HepG2 (cell line): ENCODE data around the gene PROX2. TPM values are rescaled to one million over a fixed set of nuclear protein-coding genes. Genes with fewer than 3 reads are reported as not detected.

ENCODE experiments used
- AGO2 ChIP-seq: fragments of 200-400 bp; formaldehyde crosslinking; optimal IDR thresholded peaks from 2 replicates; pipeline ENCODE3; 2017; ENCODE audit warnings: mild to moderate bottlenecking, low read depth, low read length, moderate library complexity
- CCDC6 ChIP-seq: sonication (generic); formaldehyde crosslinking; IDR thresholded peaks from 2 replicates; pipeline ENCODE4 v1.8.1; 2022; ENCODE audit warnings: mild to moderate bottlenecking, missing genetic modification reagents, moderate library complexity
- E2F5 ChIP-seq: sonication (generic); formaldehyde crosslinking; conservative IDR thresholded peaks from 2 replicates; pipeline ENCODE4 v1.4.0; 2020; ENCODE audit warnings: missing genetic modification reagents
- HMG20B ChIP-seq: conservative IDR thresholded peaks from 2 replicates; pipeline ENCODE4 v1.6.1; 2016; ENCODE audit warnings: missing genetic modification reagents, missing compliant biosample characterization
- ISL2 ChIP-seq: sonication (generic); formaldehyde crosslinking; IDR thresholded peaks from 2 replicates; pipeline ENCODE4 v1.5.0; 2020; ENCODE audit warnings: missing genetic modification reagents
- JUN ChIP-seq: sonication (generic); formaldehyde crosslinking; IDR thresholded peaks from 2 replicates; pipeline ENCODE4 v1.4.0; 2020; ENCODE audit warnings: mild to moderate bottlenecking, missing genetic modification reagents
- KAT7 ChIP-seq: IDR thresholded peaks from 2 replicates; pipeline ENCODE4 v1.6.1; 2018; ENCODE audit warnings: borderline replicate concordance, missing compliant biosample characterization
- KMT2A ChIP-seq: sonication (generic); formaldehyde crosslinking; IDR thresholded peaks from 2 replicates; pipeline ENCODE4 v1.4.0; 2020; ENCODE audit warnings: missing genetic modification reagents
- MXD1 ChIP-seq: sonication (generic); formaldehyde crosslinking; IDR thresholded peaks from 2 replicates; pipeline ENCODE4 v1.4.0; 2020; ENCODE audit warnings: mild to moderate bottlenecking, missing genetic modification reagents
- MXD3 ChIP-seq: IDR thresholded peaks from 2 replicates; pipeline ENCODE4 v1.6.1; 2016; ENCODE audit warnings: mild to moderate bottlenecking, missing biosample characterization, missing genetic modification reagents
- MXD4 ChIP-seq: IDR thresholded peaks from 2 replicates; pipeline ENCODE4 v1.6.1; 2016; ENCODE audit warnings: mild to moderate bottlenecking, missing biosample characterization, missing genetic modification reagents
- PHF20 ChIP-seq: sonication (generic); formaldehyde crosslinking; IDR thresholded peaks from 2 replicates; pipeline ENCODE4 v1.5.0; 2020; ENCODE audit warnings: mild to moderate bottlenecking, missing genetic modification reagents
- POLR2A ChIP-seq, 2 experiments: IDR thresholded peaks; 2 replicates each; pipeline ENCODE4 v1.6.1; 2011; ENCODE audit warnings: low read depth in 2 of 2, low read length in 2 of 2, mild to moderate bottlenecking in 1 of 2, moderate library complexity in 1 of 2; ENCODE audit not compliant: insufficient read depth in 1 of 2
- RBAK ChIP-seq: sonication (generic); formaldehyde crosslinking; IDR thresholded peaks from 2 replicates; pipeline ENCODE4 v1.5.1; 2020; ENCODE audit warnings: mild to moderate bottlenecking, missing genetic modification reagents
- SP2 ChIP-seq: sonication (generic); formaldehyde crosslinking; IDR thresholded peaks from 2 replicates; pipeline ENCODE4 v1.5.1; 2020; ENCODE audit warnings: mild to moderate bottlenecking, missing genetic modification reagents
- SRY ChIP-seq: sonication (generic); formaldehyde crosslinking; IDR thresholded peaks from 2 replicates; pipeline ENCODE4 v1.8.0; 2022; ENCODE audit warnings: mild to moderate bottlenecking, missing genetic modification reagents
- TCF7 ChIP-seq: sonication (generic); IDR thresholded peaks from 2 replicates; pipeline ENCODE4 v1.6.1; 2016; ENCODE audit warnings: antibody characterized with exemption, low read depth
- ZNF142 ChIP-seq: sonication (generic); formaldehyde crosslinking; IDR thresholded peaks from 2 replicates; pipeline ENCODE4 v1.4.0; 2020; ENCODE audit warnings: missing genetic modification reagents
- ZNF513 ChIP-seq: sonication (generic); formaldehyde crosslinking; conservative IDR thresholded peaks from 2 replicates; pipeline ENCODE4 v1.5.0; 2020; ENCODE audit warnings: missing genetic modification reagents
- ZNF607 ChIP-seq: sonication (generic); formaldehyde crosslinking; IDR thresholded peaks from 2 replicates; pipeline ENCODE4 v1.5.1; 2020; ENCODE audit warnings: missing genetic modification reagents, mild to moderate bottlenecking, borderline replicate concordance
- ZNF891 ChIP-seq: sonication (generic); formaldehyde crosslinking; IDR thresholded peaks from 2 replicates; pipeline ENCODE4 v1.5.0; 2020; ENCODE audit warnings: mild to moderate bottlenecking, missing genetic modification reagents
- polyA plus RNA-seq, 8 experiments: library from polyadenylated mRNA; depleted of rRNA in 3 of 8; stranded (reverse) in 7 of 8; unstranded in 1 of 8; fragments of >200 nt; fragmentation: Illumina TruSeq in 4 of 8; extraction: Trizol in 4 of 8; gene quantifications; 2 replicates each; pipeline versions ENCODE4 v1.2.1 to v1.2.3, GENCODE V29; 2011 to 2016; ENCODE audit warnings: low read depth in 4 of 8, missing spikeins in 1 of 8, mixed read lengths in 1 of 8; ENCODE audit not compliant: insufficient read depth in 1 of 8
- total RNA-seq, 5 experiments: library from RNA; depleted of rRNA; stranded (reverse); fragments of >200 nt; fragmentation: Illumina TruSeq; extraction: Trizol; gene quantifications; 2 replicates each; pipeline ENCODE4 v1.2.3, GENCODE V29; 2016; ENCODE audit warnings: low read depth in 1 of 5

Gene PROX2
- total and polyA plus RNA-seq, 2 of the 13 experiments (the other 11 are each of a cell fraction or from before 2014, with no cell fraction given) = not detected

GRCh38 chr14:74922752-74923401 lies 46.9 kb upstream of the PROX2 start, which contains the start of gene RPS6KL1 (continued):
- TF ChIP-seq MXD1 (CRISPR knock-in tag) (peak; percentile 80), MXD4 (CRISPR knock-in tag) (peak; percentile 45; the same call in 1 of the 2 replicates), SRY (CRISPR knock-in tag) (0 out of 2 replicates have a peak, but pooled peaks have one; percentile 27), E2F5 (CRISPR knock-in tag) (no peak; the same call in 1 of the 2 replicates), ZNF142 (no peak), JUN (0 out of 2 replicates have a peak, but pooled peaks have one; percentile 53), TCF7 (no peak), ZNF607 (no peak), SP2 (CRISPR knock-in tag) (peak; percentile 42; the same call in 1 of the 2 replicates), CCDC6 (peak; percentile 58; the same call in 1 of the 2 replicates), HMG20B (CRISPR knock-in tag) (peak; percentile 99), RBAK (no peak), AGO2 (peak; percentile 55), MXD3 (CRISPR knock-in tag) (0 out of 2 replicates have a peak, but pooled peaks have one; percentile 37), ZNF891 (CRISPR knock-in tag) (0 out of 2 replicates have a peak, but pooled peaks have one; percentile 39), KMT2A (peak; percentile 37; the same call in 1 of the 2 replicates), POLR2A (IDR thresholded peaks at IDR 0.05; ENCODE audit: insufficient read depth in 1 of 2, low read depth in 2 of 2, low read length in 2 of 2) (peak; percentile 69 to 73), ISL2 (CRISPR knock-in tag) (0 out of 2 replicates have a peak, but pooled peaks have one; percentile 21), KAT7 (CRISPR knock-in tag) (peak; percentile 52; the same call in 1 of the 2 replicates), ZNF513 (CRISPR knock-in tag) (0 out of 2 replicates have a peak, but pooled peaks have one; percentile 20), PHF20 (CRISPR knock-in tag) (peak; percentile 70)
